SH-SY5Y (cell line): ENCODE results near the gene CCSER1.

Source experiments
- GATA2 ChIP-seq: IDR thresholded peaks from 2 replicates; pipeline ENCODE4 v1.6.1; 2011; ENCODE audit warnings: mild to moderate bottlenecking, low read depth, low read length
- GATA3 ChIP-seq: IDR thresholded peaks from 2 replicates; pipeline ENCODE4 v1.6.1; 2011; ENCODE audit warnings: low read depth, mild to moderate bottlenecking, low read length, moderate library complexity

DNA sequence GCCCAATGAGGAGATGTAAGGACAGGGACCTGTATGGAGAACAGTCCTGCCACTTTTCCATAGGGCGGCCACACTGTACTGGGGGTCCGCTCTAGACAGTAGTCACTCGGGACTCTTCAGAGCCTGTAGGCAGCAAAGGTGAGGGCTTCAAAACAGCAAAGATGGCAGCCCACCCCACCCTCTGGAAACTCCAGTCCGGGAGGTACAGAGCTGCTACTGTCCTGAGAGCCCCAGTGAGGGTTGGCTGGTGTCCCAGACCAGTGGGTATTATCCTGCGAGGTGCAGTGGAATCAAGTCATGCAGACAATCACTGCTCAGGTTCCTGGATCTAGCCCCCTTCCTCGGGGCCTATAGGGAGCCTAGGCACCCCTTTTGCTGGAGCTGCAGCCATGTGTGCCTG, 1392.0 kb downstream of the CCSER1 start:
- no peak for TF ChIP-seq GATA2
- TF ChIP-seq GATA3 = no peak
